NB4 (cell line): Measurements from ENCODE around the gene DNAJC27.

Source experiments
- POLR2A ChIP-seq: IDR thresholded peaks from 2 replicates; pipeline ENCODE4 v1.6.1; 2011; ENCODE audit warnings: mild to moderate bottlenecking; ENCODE audit not compliant: insufficient read length; ENCODE audit errors: extremely low read depth
- TF ChIP-seq, protein P1 (sequence below): IDR thresholded peaks from one replicate; pipeline ENCODE4 v1.5.1; 2012; ENCODE audit warnings: low read depth, low read length

DNA sequence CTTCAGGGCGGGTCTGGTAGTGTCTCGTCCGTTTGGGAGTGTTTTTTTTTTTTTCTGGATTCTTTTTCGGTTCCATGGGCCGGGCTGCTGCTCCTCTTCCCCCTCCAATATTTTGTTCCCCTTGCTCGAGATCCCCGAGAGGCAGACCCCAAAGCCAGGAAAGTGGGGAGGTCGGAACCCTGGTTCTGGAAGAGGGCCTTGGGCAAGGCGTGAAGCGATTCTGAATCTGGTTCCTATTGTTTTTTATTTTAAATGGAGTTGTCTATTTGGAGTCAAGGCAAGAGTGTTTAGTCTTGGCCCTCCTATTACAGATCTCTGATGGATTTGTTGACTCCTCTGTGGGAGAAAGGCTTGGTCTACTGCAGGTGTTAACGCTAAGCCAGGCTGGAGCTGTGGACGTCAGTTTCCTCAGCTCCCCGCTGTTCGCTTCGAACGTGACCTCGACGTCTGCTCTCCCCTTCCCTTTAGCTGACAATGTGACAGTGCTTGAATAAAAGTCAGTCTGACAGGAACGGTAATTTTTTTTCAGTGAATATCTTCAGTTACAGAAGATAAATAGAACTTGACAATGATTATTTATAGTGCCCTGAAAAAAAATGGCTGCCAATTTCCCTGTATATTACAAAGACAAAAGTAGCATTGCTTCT, 683 bp upstream of the DNAJC27 start:
- TF ChIP-seq, protein P1, sequence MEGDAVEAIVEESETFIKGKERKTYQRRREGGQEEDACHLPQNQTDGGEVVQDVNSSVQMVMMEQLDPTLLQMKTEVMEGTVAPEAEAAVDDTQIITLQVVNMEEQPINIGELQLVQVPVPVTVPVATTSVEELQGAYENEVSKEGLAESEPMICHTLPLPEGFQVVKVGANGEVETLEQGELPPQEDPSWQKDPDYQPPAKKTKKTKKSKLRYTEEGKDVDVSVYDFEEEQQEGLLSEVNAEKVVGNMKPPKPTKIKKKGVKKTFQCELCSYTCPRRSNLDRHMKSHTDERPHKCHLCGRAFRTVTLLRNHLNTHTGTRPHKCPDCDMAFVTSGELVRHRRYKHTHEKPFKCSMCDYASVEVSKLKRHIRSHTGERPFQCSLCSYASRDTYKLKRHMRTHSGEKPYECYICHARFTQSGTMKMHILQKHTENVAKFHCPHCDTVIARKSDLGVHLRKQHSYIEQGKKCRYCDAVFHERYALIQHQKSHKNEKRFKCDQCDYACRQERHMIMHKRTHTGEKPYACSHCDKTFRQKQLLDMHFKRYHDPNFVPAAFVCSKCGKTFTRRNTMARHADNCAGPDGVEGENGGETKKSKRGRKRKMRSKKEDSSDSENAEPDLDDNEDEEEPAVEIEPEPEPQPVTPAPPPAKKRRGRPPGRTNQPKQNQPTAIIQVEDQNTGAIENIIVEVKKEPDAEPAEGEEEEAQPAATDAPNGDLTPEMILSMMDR, result no peak
- TF ChIP-seq POLR2A, result no peak
